GM19467 (cell line): ENCODE data around the gene SLC5A1.
"Not testable (repeated sequence)": the region's sequence is repeated elsewhere in the genome, so short reads cannot be mapped to it uniquely, and the experiment has no call there.

Experiments
- ATAC-seq: cut with Tn5 transposase; IDR thresholded peaks from one replicate; pipeline ENCODE4 v1.9.1; 2021; ENCODE audit warnings: mild to moderate bottlenecking, moderate library complexity; ENCODE audit not compliant: unreplicated experiment

Gene SLC5A1

DNA sequence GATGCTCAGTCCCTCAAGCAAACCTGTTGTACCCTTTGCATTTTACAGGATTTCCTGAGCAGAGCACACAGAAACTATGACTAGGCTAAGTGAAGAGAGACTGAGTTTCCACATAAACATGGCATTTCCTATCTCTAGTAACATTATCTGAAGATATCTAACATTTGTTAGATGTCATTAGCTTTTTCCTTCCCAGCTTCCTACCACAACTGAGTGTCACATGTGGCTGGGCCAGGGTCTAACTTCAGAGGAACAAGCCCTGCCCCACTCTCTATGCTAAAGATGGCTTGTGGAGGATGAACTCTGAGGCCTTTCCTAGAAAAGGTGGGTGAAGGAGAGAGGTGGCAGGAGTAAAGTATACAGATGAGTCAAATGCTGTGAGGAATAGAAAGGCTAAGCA, 99.5 kb downstream of the SLC5A1 start:
- ATAC-seq, result no peak

DNA sequence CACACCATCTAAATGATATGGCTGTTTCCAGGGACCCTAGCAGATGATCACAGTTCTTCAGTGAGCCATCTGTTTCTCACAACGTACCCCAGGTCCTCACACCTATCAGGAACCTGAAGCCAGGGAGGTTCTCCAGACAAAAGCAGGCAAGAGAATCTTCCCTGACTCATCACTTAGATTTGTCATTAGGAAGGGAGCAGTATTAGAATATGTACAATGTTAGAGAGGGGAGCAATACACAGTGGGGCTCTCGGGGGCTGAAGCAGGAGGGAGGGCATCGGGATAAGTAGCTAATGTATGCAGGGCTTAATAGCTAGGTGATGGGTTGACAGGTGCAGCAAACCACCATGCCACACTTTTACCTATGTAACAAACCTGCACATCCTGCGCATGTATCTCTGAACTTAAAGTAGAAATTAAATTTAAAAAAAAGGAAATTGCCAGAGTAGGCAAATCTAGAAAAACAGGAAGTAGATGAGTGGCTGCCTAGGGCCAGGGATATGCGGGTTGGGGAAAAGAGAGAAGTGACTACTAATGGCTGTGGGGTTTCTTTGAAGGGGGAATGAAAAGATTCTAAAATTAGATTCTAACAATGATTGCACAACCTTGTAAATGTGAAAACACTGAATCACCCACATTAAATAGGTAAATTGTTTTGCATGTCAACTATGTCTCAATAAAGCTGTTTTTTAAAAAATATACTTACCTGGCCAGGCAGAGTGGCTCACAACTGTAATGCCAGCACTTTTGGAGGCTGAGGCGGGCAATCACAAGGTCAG, 101.6 kb downstream of the SLC5A1 start:
- no peak for ATAC-seq

DNA sequence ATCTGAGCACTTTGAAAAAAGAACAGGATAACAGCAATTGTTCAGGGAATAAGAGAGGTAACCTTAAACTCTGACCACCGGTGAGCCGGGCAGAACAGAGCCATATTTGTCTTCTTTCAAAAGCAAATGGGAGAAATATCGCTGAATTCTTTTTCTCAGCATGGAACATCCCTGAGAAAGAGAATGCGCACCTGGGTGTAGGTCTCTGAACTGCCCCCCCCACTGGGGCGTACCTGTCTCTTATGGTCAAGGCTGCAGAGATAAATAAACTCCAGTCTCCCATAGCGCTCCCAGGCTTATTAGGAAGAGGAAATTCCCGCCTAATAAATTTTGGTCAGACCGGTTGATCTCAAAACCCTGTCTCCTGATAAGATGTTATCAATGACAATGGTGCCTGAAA, 104.1 kb downstream of the SLC5A1 start:
- ATAC-seq, result not testable (repeated sequence)

DNA sequence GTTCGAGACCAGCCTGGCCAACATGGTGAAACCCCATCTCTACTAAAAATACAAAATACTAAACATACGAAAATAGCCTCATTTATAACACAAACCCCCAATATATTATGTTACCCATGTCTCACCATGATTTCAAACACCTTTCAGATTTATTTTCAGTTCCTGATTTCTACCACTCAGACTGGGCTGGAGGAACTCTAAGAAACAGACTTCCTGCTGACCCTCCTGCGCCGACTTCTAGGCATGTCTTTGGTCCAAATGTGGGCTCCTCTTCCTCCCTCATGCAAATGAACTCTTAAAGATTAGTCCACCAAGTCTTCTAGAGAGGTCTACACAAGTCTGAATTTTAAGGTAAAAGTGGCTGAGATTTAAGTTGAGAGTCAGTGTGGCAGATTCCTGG, 105.3 kb downstream of the SLC5A1 start:
- not testable (repeated sequence) for ATAC-seq

DNA sequence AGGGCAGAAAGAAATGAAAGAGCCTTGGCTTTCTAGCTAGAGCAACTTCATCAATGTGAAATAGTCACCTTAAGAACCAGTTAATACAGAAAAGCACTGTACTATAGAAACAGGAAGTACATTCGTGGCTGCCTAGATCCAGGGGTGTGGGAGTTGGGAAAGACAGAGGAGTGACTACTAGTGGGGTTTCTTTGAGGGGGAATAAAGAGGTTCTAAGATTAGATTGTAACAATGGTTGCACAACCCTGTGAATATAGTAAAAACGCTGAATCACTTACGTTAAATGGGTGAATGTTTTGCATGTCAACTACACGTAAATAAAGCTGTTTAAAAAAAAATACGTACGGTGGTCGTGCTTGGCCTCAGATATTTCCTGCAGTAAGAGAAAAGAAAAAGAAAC, 107.6 kb downstream of the SLC5A1 start:
- ATAC-seq, result not testable (repeated sequence)

DNA sequence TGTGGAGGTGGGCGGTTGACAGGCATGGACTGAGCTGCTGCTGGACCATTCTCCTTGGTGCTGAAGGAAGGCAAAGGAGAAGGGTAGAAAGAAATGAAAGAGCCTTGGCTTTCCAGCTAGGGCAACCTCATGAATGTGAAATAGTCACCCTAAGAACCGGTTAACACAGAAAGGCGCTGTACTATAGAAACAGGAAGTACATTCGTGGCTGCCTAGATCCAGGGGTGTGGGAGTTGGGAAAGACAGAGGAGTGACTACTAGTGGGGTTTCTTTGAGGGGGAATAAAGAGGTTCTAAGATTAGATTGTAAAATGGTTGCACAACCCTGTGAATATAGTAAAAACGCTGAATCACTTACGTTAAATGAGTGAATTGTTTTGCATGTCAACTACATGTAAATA, 108.6 kb downstream of the SLC5A1 start:
- not testable (repeated sequence) for ATAC-seq

DNA sequence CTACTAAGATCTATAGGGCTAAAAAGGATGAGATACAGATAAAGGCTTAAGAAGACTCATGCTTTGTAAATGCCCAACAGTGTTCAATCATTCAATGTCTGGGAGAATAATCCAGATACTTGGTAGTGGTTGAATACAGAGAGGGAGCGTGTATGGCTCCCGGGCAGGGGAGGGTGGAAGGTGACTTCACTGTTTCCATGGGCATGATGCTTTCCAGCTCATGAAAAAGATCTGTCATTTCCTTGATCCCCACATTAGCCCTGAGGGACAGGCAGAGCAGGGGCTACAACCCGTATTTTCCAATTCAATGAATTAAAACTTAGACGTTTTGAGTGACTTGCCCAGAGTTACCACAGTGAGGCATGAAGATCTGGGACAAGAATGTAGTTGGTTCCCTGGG, 111.7 kb downstream of the SLC5A1 start:
- ATAC-seq, result not testable (repeated sequence)

DNA sequence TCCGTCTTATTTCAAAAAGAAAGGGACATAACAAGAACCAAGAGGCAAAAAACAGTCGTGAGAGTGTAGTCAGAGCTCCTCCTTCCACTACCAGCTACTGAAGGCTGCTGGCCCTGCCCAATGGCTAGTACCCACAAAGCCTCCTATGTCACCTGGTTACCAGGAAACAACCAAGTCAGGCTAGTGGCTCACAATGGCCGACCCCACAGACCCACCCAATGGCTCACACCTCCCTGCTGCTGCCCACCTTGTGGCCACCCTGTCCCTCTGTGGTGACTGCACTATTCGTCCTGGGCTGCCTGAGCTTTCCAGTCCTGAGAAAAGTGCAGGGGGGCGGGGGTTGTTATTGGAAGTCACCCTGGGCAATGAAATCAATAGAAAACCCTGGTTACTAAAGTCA, 114.6 kb downstream of the SLC5A1 start:
- not testable (repeated sequence) for ATAC-seq

DNA sequence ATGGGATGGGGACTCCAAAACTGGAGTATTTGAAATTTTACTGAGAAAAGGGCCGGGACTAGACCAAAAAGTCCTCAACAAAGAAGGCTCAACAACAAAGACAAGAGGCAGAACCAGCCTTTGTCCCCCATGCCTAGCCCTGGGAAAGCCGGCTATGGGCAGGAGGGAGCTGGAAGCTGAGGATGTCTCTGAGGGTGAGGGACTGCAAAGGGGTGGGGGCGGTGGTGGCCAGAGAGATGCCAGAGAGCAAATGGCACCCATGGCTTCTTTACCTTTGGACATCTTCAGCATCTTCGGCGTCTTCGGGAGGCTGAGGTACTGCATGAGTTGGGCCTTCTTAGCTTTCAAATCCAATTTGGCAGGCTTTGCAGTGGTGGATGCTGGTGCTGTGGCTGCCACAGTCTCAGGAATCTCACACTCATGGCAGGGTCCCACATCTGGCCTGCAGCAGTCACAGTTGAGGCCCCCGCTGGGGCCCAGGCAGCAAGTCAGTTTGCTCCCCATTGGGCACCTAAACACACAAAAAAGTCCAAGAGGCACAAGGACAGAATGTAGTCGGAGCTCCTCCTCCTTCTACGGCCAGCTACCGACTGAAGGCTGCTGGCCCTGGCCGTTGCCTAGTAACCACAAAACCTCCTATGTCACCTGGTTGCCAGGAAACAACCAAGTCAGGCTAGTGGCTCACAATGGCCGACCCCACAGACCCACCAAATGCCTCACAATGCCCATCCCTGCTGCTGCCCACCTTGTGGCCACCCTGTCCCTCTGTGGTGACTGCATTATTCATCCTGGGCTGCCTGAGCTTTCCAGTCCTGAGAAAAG, 115.9 kb downstream of the SLC5A1 start, which contains the start of gene C22orf42:
Gene C22orf42, minus strand, starts transcription at position 592 of the 822 bp plus-strand sequence. Its CDS starts 88 bp downstream, at position 504.
- no peak for ATAC-seq

DNA sequence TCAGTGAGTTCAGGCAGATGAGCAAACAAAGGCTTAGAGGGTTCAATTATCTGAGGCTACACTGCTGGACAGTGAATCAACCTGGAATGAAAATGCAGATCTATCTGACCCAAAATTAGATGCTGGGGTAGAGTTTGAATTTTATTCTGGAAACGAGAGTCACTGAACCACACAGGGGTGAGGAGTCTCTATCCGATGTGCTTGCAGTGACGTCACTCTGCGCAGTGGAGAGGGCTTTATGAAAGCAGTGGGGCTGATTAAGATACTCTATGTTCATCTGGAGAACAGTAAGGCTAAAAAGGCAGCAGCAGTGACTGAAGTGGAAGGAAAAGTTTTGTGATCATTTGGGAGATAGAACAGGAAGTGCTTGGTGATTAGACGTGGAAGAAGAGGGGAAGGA, 117.3 kb downstream of the SLC5A1 start:
- ATAC-seq, result not testable (repeated sequence)
